ENCODE data around the gene SIPA1L3.

Gene SIPA1L3

DNA sequence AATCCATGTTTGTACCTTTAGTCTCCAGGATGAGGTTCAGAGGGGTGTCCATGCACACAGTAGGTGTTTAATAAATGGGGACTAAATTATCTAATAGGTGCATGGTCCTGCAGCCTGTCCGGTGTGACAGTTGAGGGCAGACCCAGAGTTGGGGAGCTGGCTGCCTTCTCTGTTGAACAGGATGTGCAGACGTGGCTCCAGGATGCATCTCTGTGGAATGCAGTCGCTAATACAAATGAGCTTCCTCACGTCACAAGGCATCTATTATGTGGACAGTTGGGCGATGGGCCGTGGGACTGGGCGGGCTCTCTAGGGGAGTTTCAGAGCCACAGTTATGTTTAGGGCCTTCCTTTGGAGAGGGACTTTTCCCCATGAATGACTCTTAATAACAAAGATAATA lies 71.0 kb downstream of the SIPA1L3 start:
- no peak for DNase-seq

- DNase-seq = no peak
These were observed 72.6 kb downstream of the SIPA1L3 start for GRCh38 chr19:37979547-37980082.

DNA sequence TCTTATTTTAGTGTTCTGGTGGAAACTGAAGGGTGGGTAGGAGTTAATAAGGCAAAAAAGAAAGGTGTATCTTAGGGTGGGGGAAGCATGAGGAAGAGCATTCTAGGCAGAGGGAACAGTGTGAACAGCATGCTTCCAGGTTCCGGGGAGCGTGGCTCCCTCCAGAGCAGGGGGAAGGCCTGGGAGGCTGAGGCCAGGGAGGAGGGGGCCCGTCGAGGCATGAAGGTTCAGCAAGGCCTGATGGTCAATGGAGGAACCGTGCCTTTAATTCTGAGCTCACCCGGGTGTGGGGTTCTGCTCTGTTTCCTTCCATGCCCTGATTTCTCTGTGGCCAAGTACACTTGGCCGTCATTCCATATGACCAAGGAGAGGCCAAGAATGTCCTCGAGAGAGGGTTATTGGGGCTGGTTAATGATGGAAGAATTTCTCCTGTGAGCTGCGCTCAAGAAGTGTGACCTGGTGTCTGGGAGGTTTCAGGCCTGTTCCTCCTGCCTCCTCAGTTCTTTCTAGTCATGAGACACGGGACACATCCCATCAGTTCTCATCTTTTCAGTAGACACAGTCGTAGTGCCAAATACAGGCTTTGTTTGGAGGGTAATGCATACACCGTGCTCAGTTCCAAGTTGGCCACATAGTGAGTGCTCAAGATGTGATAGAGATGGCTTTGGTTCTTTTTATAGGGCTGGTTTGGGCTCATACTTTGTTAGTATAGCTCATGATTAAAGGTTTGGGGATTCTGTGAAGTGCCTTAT lies 73.6 kb downstream of the SIPA1L3 start:
- no peak for DNase-seq

GRCh38 chr19:37981785-37982475 lies 74.9 kb downstream of the SIPA1L3 start:
- DNase-seq = no peak

- DNase-seq = no peak
These were observed 75.6 kb downstream of the SIPA1L3 start for GRCh38 chr19:37982655-37983054.

- DNase-seq = no peak
These were observed 76.1 kb downstream of the SIPA1L3 start for GRCh38 chr19:37983153-37983552.

GRCh38 chr19:37983916-37984315 lies 76.9 kb downstream of the SIPA1L3 start:
- no peak for DNase-seq

GRCh38 chr19:37986048-37986750 lies 79.2 kb downstream of the SIPA1L3 start:
- DNase-seq = no peak

DNA sequence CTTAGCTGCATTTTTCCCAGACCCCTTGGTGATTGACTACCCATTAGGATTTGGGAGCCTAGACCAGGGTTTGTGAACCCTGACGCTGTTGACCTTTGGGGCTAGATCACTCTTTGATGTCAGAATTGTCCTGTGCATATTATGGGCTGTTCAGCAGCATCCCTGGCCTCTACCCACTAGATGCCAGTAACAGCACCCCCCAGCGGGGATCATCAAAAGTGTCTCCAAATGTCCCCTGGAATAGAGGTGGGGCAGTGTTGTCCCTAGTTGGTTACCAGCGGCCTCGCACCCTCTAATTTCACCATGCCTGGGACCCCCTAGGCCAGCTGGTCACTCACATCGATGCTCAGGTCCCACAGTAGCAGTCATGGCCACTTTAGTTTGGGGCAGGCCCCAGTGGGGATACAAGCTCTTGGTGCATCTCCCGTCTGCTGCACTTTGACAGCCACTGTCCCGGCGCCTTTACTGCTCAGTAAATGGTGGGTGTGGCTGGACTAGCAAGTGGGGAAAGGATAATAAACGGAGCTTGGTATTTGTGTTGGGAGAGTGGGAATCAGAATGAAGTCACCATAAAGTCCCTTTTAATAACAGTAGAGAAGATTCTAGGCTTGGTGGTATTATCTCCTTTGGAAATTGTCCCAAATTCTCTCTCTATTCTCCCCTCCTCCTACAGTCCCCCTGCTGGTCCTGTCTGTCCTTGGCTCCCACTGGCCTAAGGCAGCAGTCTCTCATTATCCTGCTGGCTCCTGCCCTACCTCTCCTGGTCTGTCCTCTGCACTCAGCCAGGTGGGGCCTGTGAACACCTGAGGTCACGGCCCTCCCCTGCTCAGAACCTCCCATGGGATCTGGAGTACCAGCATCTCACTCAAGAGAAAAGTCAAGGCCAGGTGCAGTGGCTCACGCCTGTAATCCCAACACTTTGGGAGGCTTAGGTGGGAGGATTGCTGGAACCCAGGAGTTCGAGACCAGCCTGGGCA lies 80.6 kb downstream of the SIPA1L3 start:
- DNase-seq = no peak

DNA sequence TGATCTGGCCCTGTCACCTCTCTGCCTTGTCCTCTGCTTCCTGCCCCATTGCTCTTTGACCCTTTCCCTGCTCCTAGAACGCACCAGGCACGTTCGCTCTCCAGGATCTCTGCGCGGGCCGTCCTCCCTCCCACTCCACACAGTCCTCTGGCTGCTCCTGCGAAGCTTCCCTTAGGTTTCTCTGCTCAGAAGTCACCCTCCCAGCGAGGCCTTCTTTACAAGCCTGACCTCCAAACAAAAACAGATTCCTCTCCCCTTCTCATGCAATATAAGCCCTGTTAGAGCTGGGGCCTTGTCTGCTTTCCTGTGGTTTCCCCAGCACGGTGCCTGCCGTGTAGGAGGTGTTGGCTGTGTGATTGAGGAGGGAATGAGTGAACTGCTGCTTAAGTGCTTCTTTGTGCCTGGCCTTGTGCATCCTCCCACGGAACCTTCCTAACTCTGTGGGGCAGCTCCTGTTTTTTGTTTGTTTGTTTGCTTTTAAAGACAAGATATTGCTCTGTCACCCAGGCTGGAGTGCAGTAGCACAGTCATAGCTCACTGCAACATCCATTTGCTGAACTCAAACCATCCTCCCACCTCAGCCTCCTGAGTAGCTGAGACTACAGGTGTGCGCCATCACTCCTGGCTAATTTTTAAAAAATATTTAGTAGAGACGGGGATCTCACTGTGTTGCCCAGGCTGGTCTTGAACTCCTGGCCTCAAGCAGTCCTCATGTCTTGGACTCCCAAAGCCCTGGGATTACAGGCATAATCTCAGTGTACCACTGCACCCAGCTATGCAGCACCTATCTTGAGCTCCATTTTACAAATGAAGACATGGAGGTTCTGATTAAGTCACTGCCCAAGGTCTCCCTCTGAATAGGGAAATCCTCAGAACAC lies 82.0 kb downstream of the SIPA1L3 start:
- DNase-seq = no peak

- no peak for DNase-seq
These were observed 82.8 kb downstream of the SIPA1L3 start for GRCh38 chr19:37989855-37990254.

DNA sequence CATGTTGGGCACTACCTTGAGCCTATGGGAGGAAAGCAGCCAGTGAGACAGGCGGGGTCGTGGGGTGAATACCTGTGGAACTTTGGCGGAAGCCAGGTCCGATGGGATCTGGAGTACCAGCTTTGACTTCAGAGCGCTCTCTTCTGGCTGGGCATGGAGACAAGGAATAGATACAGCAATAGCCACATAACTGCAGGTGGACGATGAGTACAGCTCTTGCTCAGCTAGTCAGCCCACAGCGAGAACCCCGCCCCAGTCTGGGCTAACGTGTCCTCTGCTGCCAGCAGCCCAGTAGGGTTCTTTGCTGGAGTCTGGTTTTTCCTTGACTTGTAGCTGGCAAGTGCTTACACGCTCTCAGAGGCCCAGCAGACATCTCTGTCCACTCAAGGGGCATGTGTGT lies 83.4 kb downstream of the SIPA1L3 start:
- no peak for DNase-seq

GRCh38 chr19:37991176-37991835 lies 84.3 kb downstream of the SIPA1L3 start:
- DNase-seq = no peak

- no peak for DNase-seq
These were observed 84.8 kb downstream of the SIPA1L3 start for GRCh38 chr19:37991841-37992248.

DNA sequence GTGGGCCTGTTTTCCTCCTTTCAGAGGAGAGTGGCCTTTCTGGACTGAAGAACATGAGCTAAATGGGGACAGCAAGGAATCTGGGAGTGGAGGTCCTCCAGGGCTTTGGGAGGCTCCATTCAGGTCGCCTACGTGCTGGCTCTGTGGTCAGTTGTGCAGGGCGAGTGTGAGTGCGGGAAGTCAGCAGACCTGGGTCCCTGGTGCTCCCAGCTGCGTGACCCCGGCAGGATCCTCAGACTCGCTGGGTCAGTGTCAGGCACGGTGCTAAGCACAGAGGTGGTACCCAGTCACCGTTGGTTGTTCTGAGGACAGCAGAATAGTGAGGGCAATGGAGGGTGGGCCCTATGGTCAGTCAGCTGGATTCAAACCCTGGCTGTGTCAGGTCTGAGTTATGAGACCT lies 85.8 kb downstream of the SIPA1L3 start:
- no peak for DNase-seq

GRCh38 chr19:37994823-37995130 lies 87.8 kb downstream of the SIPA1L3 start:
- DNase-seq = no peak

DNA sequence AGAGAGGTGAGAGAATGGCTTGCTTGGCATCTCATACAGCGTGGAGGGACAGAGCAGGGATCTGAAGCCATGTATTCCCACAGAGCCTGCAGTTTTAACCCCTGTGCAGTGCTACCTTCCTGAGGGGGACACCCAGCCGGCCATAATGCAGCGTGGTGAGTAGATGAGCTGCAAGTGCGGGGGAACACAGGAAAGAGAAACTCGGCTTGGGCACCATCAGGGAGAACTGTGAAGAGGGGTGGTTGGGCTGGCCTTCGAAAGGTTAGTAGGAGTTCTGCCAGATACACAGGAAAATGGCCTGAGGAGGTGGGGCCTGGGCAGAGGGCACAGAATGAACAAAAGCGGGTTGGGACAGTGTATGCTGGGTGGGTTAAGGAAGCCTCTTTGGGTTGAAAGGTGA lies 88.3 kb downstream of the SIPA1L3 start:
- no peak for DNase-seq

DNA sequence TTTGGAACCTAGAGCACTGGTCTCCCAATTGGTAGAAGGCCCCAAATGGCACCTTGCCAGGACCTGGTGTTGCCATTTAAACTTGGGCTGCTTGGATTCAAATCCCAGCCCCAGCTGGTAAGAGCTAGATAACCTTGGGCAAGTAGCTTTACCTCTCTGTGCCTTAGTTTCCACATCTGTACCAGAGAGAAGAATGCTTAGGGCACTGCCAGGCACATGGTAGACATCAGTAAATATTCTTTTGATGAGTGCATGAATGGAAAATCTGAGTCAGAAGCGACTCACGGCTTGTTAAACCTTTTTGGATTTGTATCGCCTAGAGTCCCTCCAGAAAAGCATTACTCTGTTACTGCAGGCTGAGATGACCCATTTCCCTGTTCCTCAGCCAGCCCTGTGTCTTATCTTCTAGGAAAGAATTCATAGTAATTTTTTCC lies 90.9 kb downstream of the SIPA1L3 start:
- no peak for DNase-seq

DNA sequence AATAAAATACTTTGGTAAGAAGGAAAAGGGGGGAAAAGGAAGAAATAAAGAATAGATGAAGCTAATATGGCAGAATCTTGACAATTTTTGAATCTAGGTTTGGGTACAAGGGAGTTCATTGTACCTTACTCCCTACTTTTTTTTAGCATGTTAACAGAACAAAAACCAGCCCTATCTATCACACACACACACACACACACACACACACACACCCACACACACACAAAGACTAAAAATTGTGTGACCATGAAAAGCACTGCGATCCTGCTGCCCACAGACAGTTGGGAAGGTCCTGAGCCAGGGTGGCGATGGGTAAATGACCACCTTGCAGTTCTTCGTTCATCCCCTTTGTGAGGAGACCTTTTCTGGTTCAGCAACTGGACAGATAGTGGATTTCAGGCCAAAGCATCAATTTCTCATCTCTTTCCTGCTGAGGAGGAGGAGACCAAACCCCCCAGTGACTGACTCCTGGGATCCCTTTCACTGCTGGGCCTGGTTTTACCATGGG lies 91.8 kb downstream of the SIPA1L3 start:
- DNase-seq = no peak

- no peak for DNase-seq
These were observed 92.6 kb downstream of the SIPA1L3 start for GRCh38 chr19:37999309-38000213.
